Measurements from ENCODE around the gene CRADD.
A peak's percentile ranks its signal among the peaks of the same experiment; 100 is the strongest.

CRADD gene

DNA sequence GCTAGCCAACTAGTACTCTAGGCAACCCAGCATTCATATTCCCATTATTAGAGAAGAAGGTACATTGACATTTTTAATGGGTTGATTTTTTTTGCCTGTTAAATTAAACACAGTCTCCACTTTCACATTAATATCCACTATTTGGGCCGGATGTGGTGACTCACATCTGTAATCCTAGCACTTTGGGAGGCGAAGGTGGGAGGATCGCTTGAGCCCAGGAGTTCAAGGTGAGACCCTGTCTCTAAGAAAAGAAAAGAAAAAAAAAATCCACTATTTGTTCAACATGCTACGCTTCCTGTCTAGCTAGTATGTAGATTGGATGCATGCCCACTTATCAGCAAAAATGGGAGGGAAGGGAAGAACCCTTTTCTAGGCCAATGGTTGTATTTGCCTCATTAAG, 7.1 kb upstream of the CRADD start:
- DNase-seq (ENCODE audit: low spot score) (no peak), FAIRE-seq (no peak)

GRCh38 chr12:93671044-93671443, 6.1 kb upstream of the CRADD start:
- FAIRE-seq (no peak), DNase-seq (ENCODE audit: low spot score) (no peak)

GRCh38 chr12:93673084-93673483, 4.1 kb upstream of the CRADD start:
- DNase-seq (ENCODE audit: low spot score) (no peak), FAIRE-seq (no peak)

- DNase-seq (ENCODE audit: low spot score) (no peak), FAIRE-seq (no peak)
These were observed 2.8 kb upstream of the CRADD start for GRCh38 chr12:93674386-93674785.

DNA sequence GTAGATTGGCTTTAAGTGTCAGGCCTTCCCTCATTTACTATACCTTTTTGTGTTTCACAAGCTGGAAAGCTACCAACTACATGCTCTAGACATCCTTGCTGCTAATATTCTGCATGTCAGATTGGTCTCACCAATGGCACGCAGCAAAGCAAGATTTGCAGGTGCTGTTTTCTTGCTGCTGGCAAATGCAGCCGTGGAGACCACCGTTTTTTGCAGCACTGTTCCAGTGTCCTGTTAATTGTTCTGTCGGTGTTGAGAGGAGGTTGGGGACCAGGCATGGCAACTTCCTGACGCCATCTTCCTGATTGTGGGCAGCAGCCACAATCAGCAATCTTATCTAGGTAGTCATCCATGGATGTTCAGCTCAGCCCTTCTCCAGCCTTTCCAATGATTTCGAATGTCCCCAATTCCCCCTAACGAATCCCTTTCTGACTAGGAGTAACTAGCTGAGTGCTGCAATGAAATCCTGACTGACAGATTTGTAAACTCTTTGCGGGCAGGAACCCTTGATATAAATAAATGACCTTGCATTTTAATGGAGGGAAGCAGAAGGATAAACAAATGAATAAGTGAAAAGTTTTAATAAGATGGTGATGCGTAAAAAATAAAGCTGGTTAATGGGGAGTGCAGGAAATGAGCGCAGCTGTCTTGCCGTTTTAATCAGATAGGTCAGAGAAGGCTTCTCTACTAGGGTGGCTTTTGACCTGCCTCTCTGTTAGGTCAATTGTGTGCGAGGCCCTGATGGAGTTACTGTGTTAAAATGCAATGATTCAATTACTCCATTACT, 574 bp upstream of the CRADD start:
- FAIRE-seq: no peak

GRCh38 chr12:93678779-93679178, 1.6 kb downstream of the CRADD start:
- DNase-seq (ENCODE audit: low spot score) (no peak), FAIRE-seq (no peak)

More for the DNA sequence above, 574 bp upstream of the CRADD start:
- DNase-seq (ENCODE audit: low spot score): no peak

- FAIRE-seq: no peak
- no peak for DNase-seq (ENCODE audit: low spot score)
These were observed 2.2 kb downstream of the CRADD start for GRCh38 chr12:93679308-93679925.

DNA sequence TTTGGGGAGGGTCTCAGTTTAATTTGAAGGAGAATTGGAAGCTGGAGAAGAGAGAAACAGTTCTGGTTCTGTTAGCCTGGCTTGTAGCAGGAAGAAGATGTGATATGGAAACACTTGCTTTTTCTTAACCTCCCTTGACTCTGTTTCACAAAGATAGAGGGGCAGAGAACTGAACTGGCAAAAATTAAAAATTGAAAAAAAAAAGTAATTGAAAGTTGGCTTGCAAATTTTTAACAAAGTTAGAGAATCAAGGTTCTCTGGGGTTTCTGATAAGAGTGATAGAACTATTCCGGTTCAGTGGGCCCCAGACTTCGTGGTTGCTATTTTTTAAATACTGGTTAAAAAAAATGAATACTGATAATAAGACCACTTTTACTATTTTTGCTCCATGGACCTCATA, 2.8 kb downstream of the CRADD start:
- DNase-seq (ENCODE audit: low spot score): no peak
- FAIRE-seq: no peak

- FAIRE-seq: no peak
- DNase-seq (ENCODE audit: low spot score): peak; percentile 10
These were observed 5.7 kb downstream of the CRADD start for GRCh38 chr12:93682846-93683261.

- DNase-seq (ENCODE audit: low spot score) (no peak), FAIRE-seq (no peak)
These were observed 6.2 kb downstream of the CRADD start for GRCh38 chr12:93683410-93683809.

DNA sequence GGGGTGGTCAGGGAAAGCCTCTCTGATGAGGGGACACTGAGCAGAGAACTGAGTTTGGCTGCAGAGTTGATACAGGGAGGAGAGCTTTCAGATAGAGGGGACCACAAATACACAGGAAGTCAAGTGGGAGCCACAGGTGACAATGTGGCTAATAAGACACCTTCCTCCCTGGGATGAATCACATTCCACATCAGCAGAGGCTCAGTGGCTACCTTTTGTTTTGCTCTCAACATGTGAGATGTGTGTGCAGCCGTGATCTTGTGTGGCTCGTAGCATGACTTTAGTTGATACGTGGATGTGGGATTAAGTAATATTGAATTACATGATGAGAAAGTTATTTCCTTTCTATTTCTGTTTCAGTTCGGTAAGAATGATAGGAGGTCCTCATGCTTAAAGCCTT, 7.5 kb downstream of the CRADD start:
- FAIRE-seq: no peak
- DNase-seq (ENCODE audit: low spot score): no peak

GRCh38 chr12:93686572-93687356, 9.6 kb downstream of the CRADD start:
- DNase-seq (ENCODE audit: low spot score): no peak
- no peak for FAIRE-seq

- FAIRE-seq (no peak), DNase-seq (ENCODE audit: low spot score) (no peak)
These were observed 12.1 kb downstream of the CRADD start for GRCh38 chr12:93689076-93689834.

DNA sequence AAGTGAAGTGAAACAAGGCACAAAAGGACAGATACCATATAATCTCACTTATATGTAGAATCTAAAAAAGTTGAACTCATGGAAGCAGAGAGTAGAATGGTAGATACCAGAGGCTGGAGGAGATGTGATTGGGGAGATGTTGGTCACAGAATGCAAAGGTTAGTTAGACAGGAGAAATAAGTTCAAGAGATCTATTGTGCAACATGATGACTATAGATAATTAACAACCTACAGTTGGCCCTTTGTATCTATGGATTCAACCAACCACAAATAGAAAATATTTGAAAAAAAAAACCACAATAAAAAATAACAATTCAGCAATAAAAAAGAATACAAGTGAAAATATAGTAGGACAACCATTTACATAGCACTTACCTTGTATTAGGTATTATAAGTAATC, 19.3 kb downstream of the CRADD start:
- FAIRE-seq: no peak
- DNase-seq (ENCODE audit: low spot score): no peak

GRCh38 chr12:93698307-93699092, 21.3 kb downstream of the CRADD start:
- DNase-seq (ENCODE audit: low spot score) (no peak), FAIRE-seq (no peak)

DNA sequence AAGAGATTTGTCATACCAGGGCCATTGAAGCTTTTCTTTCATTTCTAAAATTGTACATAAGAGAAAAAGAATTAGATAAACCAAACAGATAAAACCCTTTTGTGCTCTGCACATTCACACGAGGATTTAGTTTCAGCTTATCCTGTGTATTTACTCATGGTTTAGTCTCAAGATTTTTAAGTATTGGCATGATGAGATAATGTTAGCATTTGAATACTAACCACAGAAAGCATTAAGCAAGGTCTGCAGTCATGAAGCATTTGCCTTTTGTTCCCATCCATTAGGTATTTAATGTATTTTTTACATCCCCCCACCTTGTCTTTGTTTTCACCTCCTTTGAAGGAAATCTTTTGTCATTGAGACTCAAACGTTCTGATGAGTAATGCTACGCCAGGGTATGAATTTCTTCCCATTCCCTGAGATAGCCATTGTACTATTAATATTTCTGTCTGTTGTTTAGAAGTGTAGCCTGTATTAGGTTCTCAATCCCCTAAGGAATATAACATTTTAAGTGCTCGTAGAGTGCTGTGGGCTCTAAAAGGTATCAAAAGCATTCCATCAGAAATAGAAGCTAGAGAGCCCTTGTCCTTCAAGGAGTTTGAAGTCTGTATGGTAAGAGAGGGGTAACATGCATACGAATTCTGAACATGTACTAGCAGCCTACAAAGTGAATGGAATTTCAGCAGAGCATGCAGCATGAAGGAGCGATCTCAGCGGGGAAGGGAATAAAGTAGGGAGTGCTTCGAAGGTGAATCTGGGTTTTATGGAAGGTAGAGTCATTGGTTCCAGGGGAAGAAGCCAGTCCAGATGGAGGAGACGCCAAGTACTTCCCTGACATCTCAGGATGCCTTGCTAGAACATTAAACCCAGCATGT, 22.3 kb downstream of the CRADD start:
- DNase-seq (ENCODE audit: low spot score) (peak; percentile 74), FAIRE-seq (no peak)

GRCh38 chr12:93702707-93703315, 25.6 kb downstream of the CRADD start:
- DNase-seq (ENCODE audit: low spot score) (no peak), FAIRE-seq (no peak)

GRCh38 chr12:93704122-93704521, 26.9 kb downstream of the CRADD start:
- FAIRE-seq (no peak), DNase-seq (ENCODE audit: low spot score) (no peak)

- FAIRE-seq: no peak
These were observed 27.4 kb downstream of the CRADD start for GRCh38 chr12:93704625-93705024.

More at GRCh38 chr12:93704625-93705024, 27.4 kb downstream of the CRADD start:
- no peak for DNase-seq (ENCODE audit: low spot score)

All from RCC 7860 (cell line).